ENCODE results near the gene RHBDL1. TPM values are rescaled to one million over a fixed set of nuclear protein-coding genes. Genes with fewer than 3 reads are reported as not detected.
A peak's percentile ranks its signal among the peaks of the same experiment; 100 is the strongest.

Gene RHBDL1
- total and polyA plus RNA-seq, 2 experiments from 2014 or later = 3.4 to 4.2 TPM

GRCh38 chr16:706189-707061 is 31.0 kb downstream of the RHBDL1 start:
- no peak overlapping the region for H2AFZ ChIP-seq
- H3K9me3 ChIP-seq (ENCODE audit: low read depth) = no peaks in the 10 kb centered on the region
- no peak overlapping the region for H3K27ac ChIP-seq
- no peak for DNase-seq (ENCODE audit: low spot score)
- H4K20me1 ChIP-seq (ENCODE audit: insufficient read depth, poor library complexity, severe bottlenecking) = no peaks in the 10 kb centered on the region
- H3K4me2 ChIP-seq = peak overlapping the region; percentile 54
- no peaks in the 10 kb centered on the region for H3K4me1 ChIP-seq (ENCODE audit: insufficient read depth)
- H3K4me3 ChIP-seq = no peak overlapping the region
- TF ChIP-seq EZH2 (IDR thresholded peaks at IDR 0.05; ENCODE audit: borderline replicate concordance) (peak; percentile 82), EZH2phosphoT487 (IDR thresholded peaks at IDR 0.05; ENCODE audit: low read depth, severe bottlenecking, unreplicated experiment) (peak; percentile 34), CTCF (IDR thresholded peaks at IDR 0.05; ENCODE audit: poor library complexity) (no peak)
- H3K9me2 ChIP-seq (replicated peaks; ENCODE audit: insufficient read depth) = no peaks in the 10 kb centered on the region
- WGBS (ENCODE audit: low lambda C conversion rate, missing lambda C conversion rate) = 8% methylated on average over 39 of the region's 49 CpGs
- H3K36me3 ChIP-seq (replicated peaks; ENCODE audit: insufficient read depth, low read depth) = no peaks in the 10 kb centered on the region
- peaks cover 85% of the 10 kb centered on the region for H3K27me3 ChIP-seq
- no peaks in the 10 kb centered on the region for H3K79me2 ChIP-seq

- H3K4me1 ChIP-seq (ENCODE audit: insufficient read depth) = no peaks in the 10 kb centered on the region
- WGBS (ENCODE audit: low lambda C conversion rate, missing lambda C conversion rate) = 55% methylated on average over 14 of the region's 14 CpGs
- no peaks in the 10 kb centered on the region for H4K20me1 ChIP-seq (ENCODE audit: insufficient read depth, poor library complexity, severe bottlenecking)
- H2AFZ ChIP-seq = no peak overlapping the region
- TF ChIP-seq EZH2 (IDR thresholded peaks at IDR 0.05; ENCODE audit: borderline replicate concordance) (no peak), CTCF (IDR thresholded peaks at IDR 0.05; ENCODE audit: poor library complexity) (no peak), EZH2phosphoT487 (IDR thresholded peaks at IDR 0.05; ENCODE audit: low read depth, severe bottlenecking, unreplicated experiment) (no peak)
- H3K79me2 ChIP-seq = no peaks in the 10 kb centered on the region
- H3K27me3 ChIP-seq = peaks cover 78% of the 10 kb centered on the region
- no peak overlapping the region for H3K4me2 ChIP-seq
- H3K36me3 ChIP-seq (replicated peaks; ENCODE audit: insufficient read depth, low read depth) = no peaks in the 10 kb centered on the region
- H3K9me2 ChIP-seq (replicated peaks; ENCODE audit: insufficient read depth) = no peaks in the 10 kb centered on the region
- H3K9me3 ChIP-seq (ENCODE audit: low read depth) = no peaks in the 10 kb centered on the region
- no peak overlapping the region for H3K4me3 ChIP-seq
- no peak for DNase-seq (ENCODE audit: low spot score)
- H3K27ac ChIP-seq = no peak overlapping the region
These were observed 31.6 kb downstream of the RHBDL1 start for GRCh38 chr16:707062-707538.

- Histone ChIP-seq H3K9me3 (ENCODE audit: low read depth) (no peaks in the 10 kb centered on the region), H3K4me1 (ENCODE audit: insufficient read depth) (no peaks in the 10 kb centered on the region), H3K79me2 (no peaks in the 10 kb centered on the region), H3K4me2 (no peak overlapping the region), H2AFZ (no peak overlapping the region), H3K36me3 (replicated peaks; ENCODE audit: insufficient read depth, low read depth) (no peaks in the 10 kb centered on the region), H3K27me3 (peaks cover 69% of the 10 kb centered on the region), H4K20me1 (ENCODE audit: insufficient read depth, poor library complexity, severe bottlenecking) (no peaks in the 10 kb centered on the region), H3K27ac (no peak overlapping the region), H3K4me3 (no peak overlapping the region), H3K9me2 (replicated peaks; ENCODE audit: insufficient read depth) (no peaks in the 10 kb centered on the region)
- WGBS (ENCODE audit: low lambda C conversion rate, missing lambda C conversion rate) = 72% methylated on average over 3 of the region's 3 CpGs
- no peak for DNase-seq (ENCODE audit: low spot score)
- TF ChIP-seq CTCF (IDR thresholded peaks at IDR 0.05; ENCODE audit: poor library complexity) = no peak
- TF ChIP-seq EZH2phosphoT487 (IDR thresholded peaks at IDR 0.05; ENCODE audit: low read depth, severe bottlenecking, unreplicated experiment) = no peak
- TF ChIP-seq EZH2 (IDR thresholded peaks at IDR 0.05; ENCODE audit: borderline replicate concordance) = no peak
These were observed 32.5 kb downstream of the RHBDL1 start for GRCh38 chr16:708019-708418.

Data from hepatocyte (in vitro differentiated cells).